SU-DHL-6 (cell line): ENCODE measurements around the gene ZFTA.
A peak's percentile ranks its signal among the peaks of the same experiment; 100 is the strongest.
"Not testable (repeated sequence)": the region's sequence is repeated elsewhere in the genome, so short reads cannot be mapped to it uniquely, and the experiment has no call there.

Experiments used
- H2AFZ ChIP-seq: fragments of 200-600 bp; sonication (generic); 2 replicates; pipeline ENCODE4 v1.6.1; 2014; ENCODE audit warnings: low read depth, mild to moderate bottlenecking, moderate library complexity, mixed read lengths, antibody characterized with exemption, low read length; ENCODE audit not compliant: severe bottlenecking
- H3F3A ChIP-seq: fragments of 200-600 bp; shearing (Covaris generic); 2 replicates; pipeline ENCODE4 v1.6.0; 2016; ENCODE audit warnings: antibody characterized with exemption, mild to moderate bottlenecking; ENCODE audit not compliant: insufficient read depth
- H3K27ac ChIP-seq: fragments of 200-600 bp; sonication (generic); 2 replicates; pipeline ENCODE4 v1.5.1; 2016; ENCODE audit warnings: low read depth, mild to moderate bottlenecking, low read length, moderate library complexity, mixed read lengths
- H3K27me3 ChIP-seq: fragments of 200-600 bp; sonication (generic), shearing (Covaris generic); 2 replicates; pipeline ENCODE4 v1.6.0; 2014; ENCODE audit warnings: mild to moderate bottlenecking, low read length
- H3K36me3 ChIP-seq: fragments of 200-600 bp; sonication (generic); 2 replicates; pipeline ENCODE4 v1.6.1; 2014; ENCODE audit warnings: mild to moderate bottlenecking, low read length, mixed read lengths
- H3K4me2 ChIP-seq: fragments of 300-600, 200-600 bp; shearing (Covaris generic), sonication (generic); 2 replicates; pipeline ENCODE4 v1.6.0; 2014; ENCODE audit warnings: low read length, low read depth, mild to moderate bottlenecking; ENCODE audit not compliant: poor library complexity, severe bottlenecking
- H3K4me3 ChIP-seq: fragments of 200-600 bp; sonication (generic); 2 replicates; pipeline ENCODE4 v1.5.1; 2014; ENCODE audit warnings: antibody characterized with exemption, low read length, mild to moderate bottlenecking, mixed read lengths; ENCODE audit not compliant: insufficient read depth, poor library complexity, severe bottlenecking
- H3K79me2 ChIP-seq: fragments of 200-600 bp; sonication (generic); 2 replicates; pipeline ENCODE4 v1.6.1; 2014; ENCODE audit warnings: mild to moderate bottlenecking, low read length, moderate library complexity; ENCODE audit not compliant: insufficient read depth
- H3K9ac ChIP-seq: fragments of 200-600 bp; sonication (generic); 2 replicates; pipeline ENCODE4 v1.7.0; 2014; ENCODE audit warnings: mild to moderate bottlenecking, low read length
- H3K9me2 ChIP-seq: fragments of 200-600 bp; sonication (generic); replicated peaks from 2 replicates; pipeline ENCODE4 v1.6.1; 2014; ENCODE audit warnings: low read length; ENCODE audit not compliant: insufficient read depth
- H3K9me3 ChIP-seq: fragments of 200-600 bp; sonication (generic); 2 replicates; pipeline ENCODE4 v1.6.1; 2014; ENCODE audit warnings: low read length, mixed read lengths; ENCODE audit not compliant: insufficient read depth
- H4K20me1 ChIP-seq: fragments of 200-600 bp; sonication (generic); 2 replicates; pipeline ENCODE4 v1.6.1; 2014; ENCODE audit warnings: low read depth, mild to moderate bottlenecking, antibody characterized with exemption, low read length, moderate library complexity, mixed read lengths
- CTCF ChIP-seq: fragments of 200-600 bp; sonication (generic); IDR thresholded peaks from one replicate; pipeline ENCODE4 v1.5.1; 2017; ENCODE audit warnings: antibody characterized with exemption, mild to moderate bottlenecking, low read length, moderate library complexity; ENCODE audit not compliant: insufficient read depth, poor library complexity, severe bottlenecking
- EZH2phosphoT487 ChIP-seq: fragments of 200-600 bp; sonication (generic), shearing (Covaris generic); conservative IDR thresholded peaks from 2 replicates; pipeline ENCODE4 v1.6.1; 2018; ENCODE audit warnings: mild to moderate bottlenecking, antibody characterized with exemption, low read length, moderate library complexity, mixed read lengths

The ZFTA gene

DNA sequence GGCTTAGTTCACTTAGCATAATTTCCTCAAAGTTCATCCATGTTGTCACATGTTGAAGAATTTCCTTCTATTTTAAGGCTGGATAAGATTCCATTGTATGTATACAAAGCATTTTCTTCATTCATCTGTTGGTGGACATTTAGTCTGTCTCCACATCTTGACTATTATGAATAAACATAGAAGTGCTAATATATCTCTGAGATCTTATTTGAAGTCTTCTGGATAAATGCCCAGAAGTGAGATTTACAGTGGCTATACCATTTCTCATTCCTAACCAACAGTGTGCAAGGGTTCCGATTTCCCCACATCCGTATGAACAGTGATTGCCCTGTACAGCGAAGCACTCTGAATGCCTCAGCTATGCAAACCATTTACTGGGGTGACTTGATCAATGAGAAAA lies 6.6 kb upstream of the ZFTA start:
- no peak overlapping the region for H2AFZ ChIP-seq
- no peaks in the 10 kb centered on the region for H3K9me2 ChIP-seq
- H3F3A ChIP-seq = no peaks in the 10 kb centered on the region
- H3K4me3 ChIP-seq = no peak overlapping the region
- H3K27me3 ChIP-seq = no peaks in the 10 kb centered on the region
- H3K4me2 ChIP-seq = no peak overlapping the region
- no peaks in the 10 kb centered on the region for H3K79me2 ChIP-seq
- H3K9ac ChIP-seq = no peak overlapping the region
- no peaks in the 10 kb centered on the region for H4K20me1 ChIP-seq
- H3K36me3 ChIP-seq = no peaks in the 10 kb centered on the region
- H3K27ac ChIP-seq = no peak overlapping the region
- TF ChIP-seq CTCF = no peak
- no peak for TF ChIP-seq EZH2phosphoT487
- H3K9me3 ChIP-seq = no peaks in the 10 kb centered on the region

DNA sequence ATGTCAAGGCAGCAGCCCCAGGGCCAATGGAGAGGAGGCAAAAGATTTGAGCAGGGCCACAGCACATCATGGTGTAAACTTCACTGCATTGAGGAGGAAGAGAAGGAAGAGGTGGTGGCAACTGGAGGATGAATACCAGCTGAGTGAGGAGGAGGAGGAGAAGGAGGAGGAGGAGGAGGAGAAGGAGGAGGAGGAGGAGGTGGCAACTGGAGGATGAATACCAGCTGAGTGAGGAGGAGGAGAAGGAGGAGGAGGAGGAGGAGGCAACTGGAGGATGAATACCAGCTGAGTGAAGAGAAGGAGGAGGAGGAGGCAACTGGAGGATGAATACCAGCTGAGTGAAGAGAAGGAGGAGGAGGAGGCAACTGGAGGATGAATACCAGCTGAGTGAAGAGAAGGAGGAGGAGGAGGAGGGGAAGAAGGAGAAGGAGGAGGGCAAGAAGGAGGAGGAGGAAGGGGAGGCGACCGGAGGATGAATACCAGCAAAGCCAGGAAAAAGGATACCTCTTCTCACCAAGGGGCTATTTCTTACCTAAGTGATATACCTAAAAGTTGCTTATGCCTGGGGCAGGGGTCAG lies 3.3 kb upstream of the ZFTA start:
- not testable (repeated sequence) for H3K4me2 ChIP-seq, H3K27ac ChIP-seq, H3K36me3 ChIP-seq, H3K79me2 ChIP-seq, H3K4me3 ChIP-seq, H3K27me3 ChIP-seq, H2AFZ ChIP-seq, H3K9me2 ChIP-seq, H3K9ac ChIP-seq, H3F3A ChIP-seq, H3K9me3 ChIP-seq, H4K20me1 ChIP-seq

DNA sequence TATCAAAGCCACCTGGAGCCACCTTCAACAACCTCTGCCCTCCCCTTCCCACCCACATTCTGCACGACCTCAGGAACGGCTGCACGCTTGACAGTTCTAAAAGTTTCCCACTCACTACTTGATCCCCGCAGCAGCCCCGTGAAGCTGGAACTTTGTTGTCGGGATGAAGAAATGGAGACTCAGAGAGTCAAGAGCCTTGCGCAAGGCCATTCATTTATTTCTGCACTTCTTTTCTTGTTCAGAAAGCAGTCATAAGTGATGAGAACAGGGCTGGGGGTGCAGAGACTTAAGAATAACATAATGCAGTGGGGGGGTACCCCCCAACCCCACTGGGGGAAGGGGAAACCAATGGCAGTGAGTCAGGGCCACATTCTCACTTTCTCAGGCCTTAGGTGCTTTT lies 2.2 kb upstream of the ZFTA start:
- no peaks in the 10 kb centered on the region for H3K36me3 ChIP-seq
- no peak for TF ChIP-seq EZH2phosphoT487
- TF ChIP-seq CTCF = no peak
- H3K27ac ChIP-seq = no peak overlapping the region
- no peak overlapping the region for H3K4me3 ChIP-seq
- H3F3A ChIP-seq = no peaks in the 10 kb centered on the region
- no peaks in the 10 kb centered on the region for H3K27me3 ChIP-seq
- H3K79me2 ChIP-seq = 0 out of 2 replicates have a peak, but pooled peaks cover 15% of the 10 kb centered on the region
- no peaks in the 10 kb centered on the region for H3K9me3 ChIP-seq
- no peak overlapping the region for H2AFZ ChIP-seq
- no peaks in the 10 kb centered on the region for H3K9me2 ChIP-seq
- no peak overlapping the region for H3K9ac ChIP-seq
- no peaks in the 10 kb centered on the region for H4K20me1 ChIP-seq
- H3K4me2 ChIP-seq = no peak overlapping the region

- no peak overlapping the region for H3K4me3 ChIP-seq
- H3K9me3 ChIP-seq = no peaks in the 10 kb centered on the region
- no peaks in the 10 kb centered on the region for H3K27me3 ChIP-seq
- H2AFZ ChIP-seq = no peak overlapping the region
- no peak overlapping the region for H3K27ac ChIP-seq
- H3K9ac ChIP-seq = peak overlapping the region; percentile 72; the same call in 1 of the 2 replicates
- no peaks in the 10 kb centered on the region for H3K36me3 ChIP-seq
- no peaks in the 10 kb centered on the region for H3F3A ChIP-seq
- peak overlapping the region; percentile 67 for H3K4me2 ChIP-seq
- no peaks in the 10 kb centered on the region for H3K9me2 ChIP-seq
- 0 out of 2 replicates have a peak, but pooled peaks cover 15% of the 10 kb centered on the region for H3K79me2 ChIP-seq
- no peak for TF ChIP-seq EZH2phosphoT487
- H4K20me1 ChIP-seq = no peaks in the 10 kb centered on the region
Measured at GRCh38 chr11:63769714-63770455, 1.3 kb upstream of the ZFTA start.
